Vagina (tissue), 2 donors: Measurements from ENCODE around the gene TMEM236. TPM values are rescaled to one million over a fixed set of nuclear protein-coding genes. Genes with fewer than 3 reads are reported as not detected.

Experiments
- DNase-seq, 2 donors: peaks; one replicate each; pipeline ENCODE4 v3.0.0-alpha.2; 2017; ENCODE audit errors: extremely low spot score in 2 of 2
- H3K27ac ChIP-seq: fragments of 200-600 bp; sonication (generic); one replicate; pipeline ENCODE4 v1.5.1; 2019
- H3K27me3 ChIP-seq: fragments of 200-600 bp; sonication (generic); one replicate; pipeline ENCODE4 v1.5.1; 2019
- H3K36me3 ChIP-seq, 2 donors: fragments of 200-600 bp; sonication (generic); one replicate each; pipeline ENCODE4 v1.5.1; 2017 to 2019
- H3K4me1 ChIP-seq: fragments of 200-600 bp; sonication (generic); one replicate; pipeline ENCODE4 v1.5.1; 2019
- H3K4me3 ChIP-seq, 2 donors: fragments of 200-600 bp; sonication (generic); 1 replicate in 1 of 2; 2 replicates in 1 of 2; pipeline ENCODE4 v1.5.1; 2016 to 2019
- H3K9me3 ChIP-seq: fragments of 200-600 bp; sonication (generic); one replicate; pipeline ENCODE4 v1.5.1; 2019
- POLR2A ChIP-seq, 2 donors: fragments of 450-650 bp; IDR thresholded peaks; one replicate each; pipeline ENCODE4 v1.6.1; 2017; ENCODE audit warnings: antibody characterized with exemption in 2 of 2, mild to moderate bottlenecking in 2 of 2, moderate library complexity in 2 of 2
- POLR2AphosphoS5 ChIP-seq, 2 donors: sonication (generic); formaldehyde crosslinking; IDR thresholded peaks; one replicate each; pipeline ENCODE4 v1.9.0; 2017; ENCODE audit warnings: antibody characterized with exemption in 2 of 2, mild to moderate bottlenecking in 2 of 2, low read depth in 1 of 2; ENCODE audit not compliant: insufficient read depth in 1 of 2
- intact Hi-C: fragments of 100-400 bp; cut with DNase I; formaldehyde crosslinking; loops from one replicate; pipeline ENCODE4 v1.15.1; 2023
- total RNA-seq: library from RNA; depleted of rRNA; stranded (reverse); fragments of >200 nt; gene quantifications from one replicate; pipeline ENCODE4 v1.2.3, GENCODE V29; 2016
- TF ChIP-seq, protein P1 (sequence below), 3 experiments: fragments of 450-650 bp in 2 of 3; fragments of 200-600 bp in 1 of 3; sonication (generic) in 1 of 3; IDR thresholded peaks; one replicate each; pipeline ENCODE4 v1.5.1; 2017 to 2019; ENCODE audit warnings: antibody characterized with exemption in 3 of 3, mild to moderate bottlenecking in 2 of 3, moderate library complexity in 2 of 3

TMEM236 gene
- total RNA-seq, 1 donor from 2014 or later: not detected

- no peak for DNase-seq
- TF ChIP-seq POLR2AphosphoS5 (IDR thresholded peaks at IDR 0.05; ENCODE audit: insufficient read depth in 1 of 2, low read depth in 1 of 2): no peak
- TF ChIP-seq POLR2A (IDR thresholded peaks at IDR 0.05): no peak
- TF ChIP-seq, protein P1, sequence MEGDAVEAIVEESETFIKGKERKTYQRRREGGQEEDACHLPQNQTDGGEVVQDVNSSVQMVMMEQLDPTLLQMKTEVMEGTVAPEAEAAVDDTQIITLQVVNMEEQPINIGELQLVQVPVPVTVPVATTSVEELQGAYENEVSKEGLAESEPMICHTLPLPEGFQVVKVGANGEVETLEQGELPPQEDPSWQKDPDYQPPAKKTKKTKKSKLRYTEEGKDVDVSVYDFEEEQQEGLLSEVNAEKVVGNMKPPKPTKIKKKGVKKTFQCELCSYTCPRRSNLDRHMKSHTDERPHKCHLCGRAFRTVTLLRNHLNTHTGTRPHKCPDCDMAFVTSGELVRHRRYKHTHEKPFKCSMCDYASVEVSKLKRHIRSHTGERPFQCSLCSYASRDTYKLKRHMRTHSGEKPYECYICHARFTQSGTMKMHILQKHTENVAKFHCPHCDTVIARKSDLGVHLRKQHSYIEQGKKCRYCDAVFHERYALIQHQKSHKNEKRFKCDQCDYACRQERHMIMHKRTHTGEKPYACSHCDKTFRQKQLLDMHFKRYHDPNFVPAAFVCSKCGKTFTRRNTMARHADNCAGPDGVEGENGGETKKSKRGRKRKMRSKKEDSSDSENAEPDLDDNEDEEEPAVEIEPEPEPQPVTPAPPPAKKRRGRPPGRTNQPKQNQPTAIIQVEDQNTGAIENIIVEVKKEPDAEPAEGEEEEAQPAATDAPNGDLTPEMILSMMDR (IDR thresholded peaks at IDR 0.05): no peak
- Histone ChIP-seq H3K4me3 (no peak overlapping the region), H3K9me3 (no peaks in the 10 kb centered on the region), H3K36me3 (no peaks in the 10 kb centered on the region), H3K27ac (no peak overlapping the region), H3K27me3 (no peaks in the 10 kb centered on the region), H3K4me1 (no peaks in the 10 kb centered on the region)
- intact Hi-C loops: no loop called here
Observed at GRCh38 chr10:17795813-17796594, 44.0 kb downstream of the TMEM236 start.

DNA sequence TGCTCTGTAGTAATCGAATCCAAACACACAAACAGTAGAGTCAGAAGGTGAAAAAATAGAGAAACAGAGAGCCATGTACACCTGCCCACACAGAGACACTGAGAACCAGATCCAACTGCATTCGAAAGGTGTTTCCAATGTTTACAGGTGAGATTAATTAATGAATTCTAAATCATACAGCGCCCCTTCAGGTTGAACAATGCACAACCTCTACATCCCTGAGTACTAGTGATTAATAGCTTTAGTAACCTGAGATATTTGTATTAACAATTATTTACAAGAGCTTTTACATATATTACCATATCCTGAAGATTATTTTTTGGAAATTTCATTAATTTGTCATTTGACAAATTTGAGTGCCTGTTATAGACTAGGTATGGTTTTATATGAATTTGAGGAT is 49.5 kb downstream of the TMEM236 start:
- Histone ChIP-seq H3K27ac (no peak overlapping the region), H3K4me3 (no peak overlapping the region), H3K36me3 (no peaks in the 10 kb centered on the region), H3K4me1 (no peaks in the 10 kb centered on the region), H3K27me3 (no peaks in the 10 kb centered on the region), H3K9me3 (no peaks in the 10 kb centered on the region)
- no peak for DNase-seq
- TF ChIP-seq POLR2A (IDR thresholded peaks at IDR 0.05): no peak
- TF ChIP-seq POLR2AphosphoS5 (IDR thresholded peaks at IDR 0.05; ENCODE audit: insufficient read depth in 1 of 2, low read depth in 1 of 2): no peak
- TF ChIP-seq, protein P1 (IDR thresholded peaks at IDR 0.05): no peak
- intact Hi-C loops: no loop called here

DNA sequence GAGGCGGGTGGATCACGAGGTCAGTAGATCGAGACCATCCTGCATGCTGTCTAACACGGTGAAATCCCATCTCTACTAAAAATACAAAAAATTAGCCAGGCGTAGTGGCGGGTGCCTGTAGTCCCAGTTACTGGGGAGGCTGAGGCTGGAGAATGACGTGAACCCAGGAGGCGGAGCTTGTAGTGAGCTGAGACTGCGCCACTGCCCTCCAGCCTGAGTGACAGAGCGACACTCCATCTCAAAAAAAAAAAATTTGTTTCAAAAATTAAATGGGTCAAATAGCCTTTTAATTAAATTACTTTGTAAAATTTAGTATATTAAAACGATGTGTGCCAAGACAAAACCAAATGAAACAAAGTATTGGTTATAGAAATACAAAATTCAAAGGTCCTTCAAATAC is 50.3 kb downstream of the TMEM236 start:
- H3K9me3 ChIP-seq: no peaks in the 10 kb centered on the region
- TF ChIP-seq, protein P1 (IDR thresholded peaks at IDR 0.05): no peak
- TF ChIP-seq POLR2AphosphoS5 (IDR thresholded peaks at IDR 0.05; ENCODE audit: insufficient read depth in 1 of 2, low read depth in 1 of 2): no peak
- TF ChIP-seq POLR2A (IDR thresholded peaks at IDR 0.05): no peak
- H3K36me3 ChIP-seq: no peaks in the 10 kb centered on the region
- H3K27me3 ChIP-seq: no peaks in the 10 kb centered on the region
- H3K27ac ChIP-seq: no peak overlapping the region
- no peak overlapping the region for H3K4me3 ChIP-seq
- DNase-seq: no peak
- intact Hi-C loops: no loop called here
- no peaks in the 10 kb centered on the region for H3K4me1 ChIP-seq

GRCh38 chr10:17802976-17803375 is 51.0 kb downstream of the TMEM236 start:
- H3K4me3 ChIP-seq: no peak overlapping the region
- intact Hi-C loops: no loop called here

DNA sequence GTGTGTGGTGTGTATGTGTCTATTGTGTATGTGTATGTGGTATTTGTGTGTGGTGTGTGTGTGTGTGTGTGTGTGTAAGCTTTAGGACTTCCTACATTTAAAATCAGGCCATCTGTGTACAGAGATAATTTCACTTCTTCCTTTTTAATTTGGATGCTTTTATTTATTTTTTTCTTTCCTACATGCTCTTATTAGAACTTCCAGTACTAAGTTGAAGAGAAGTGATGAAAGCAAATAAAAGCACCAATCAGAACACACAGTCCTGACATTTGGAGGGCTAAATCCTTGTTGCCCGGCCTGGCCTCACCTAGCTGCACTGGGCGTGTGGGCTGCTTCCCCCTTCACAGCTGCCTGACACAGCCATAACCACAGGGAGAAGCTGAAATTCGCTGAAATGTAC is 53.3 kb downstream of the TMEM236 start:
- Histone ChIP-seq H3K27ac (no peak overlapping the region), H3K27me3 (no peaks in the 10 kb centered on the region), H3K36me3 (no peaks in the 10 kb centered on the region), H3K9me3 (no peaks in the 10 kb centered on the region), H3K4me3 (no peak overlapping the region), H3K4me1 (no peaks in the 10 kb centered on the region)
- TF ChIP-seq POLR2AphosphoS5 (IDR thresholded peaks at IDR 0.05; ENCODE audit: insufficient read depth in 1 of 2, low read depth in 1 of 2) (no peak), POLR2A (IDR thresholded peaks at IDR 0.05) (no peak)
- TF ChIP-seq, protein P1 (IDR thresholded peaks at IDR 0.05): no peak
- no peak for DNase-seq
- intact Hi-C loops: no loop called here

More at GRCh38 chr10:17802976-17803375, 51.0 kb downstream of the TMEM236 start:
- no peak for DNase-seq
- Histone ChIP-seq H3K4me1 (no peaks in the 10 kb centered on the region), H3K9me3 (no peaks in the 10 kb centered on the region), H3K36me3 (no peaks in the 10 kb centered on the region), H3K27ac (no peak overlapping the region), H3K27me3 (no peaks in the 10 kb centered on the region)
- no peak for TF ChIP-seq POLR2AphosphoS5 (IDR thresholded peaks at IDR 0.05; ENCODE audit: insufficient read depth in 1 of 2, low read depth in 1 of 2)
- TF ChIP-seq POLR2A (IDR thresholded peaks at IDR 0.05): no peak
- TF ChIP-seq, protein P1 (IDR thresholded peaks at IDR 0.05): no peak
